ENCODE measurements around the gene TMEM140. TPM values are rescaled to one million over a fixed set of nuclear protein-coding genes. Genes with fewer than 3 reads are reported as not detected.

Gene TMEM140
- total and polyA plus RNA-seq, 2 of the 13 experiments (the other 11 are each of a cell fraction or from before 2014, with no cell fraction given), result 9.2 to 21.7 TPM

DNA sequence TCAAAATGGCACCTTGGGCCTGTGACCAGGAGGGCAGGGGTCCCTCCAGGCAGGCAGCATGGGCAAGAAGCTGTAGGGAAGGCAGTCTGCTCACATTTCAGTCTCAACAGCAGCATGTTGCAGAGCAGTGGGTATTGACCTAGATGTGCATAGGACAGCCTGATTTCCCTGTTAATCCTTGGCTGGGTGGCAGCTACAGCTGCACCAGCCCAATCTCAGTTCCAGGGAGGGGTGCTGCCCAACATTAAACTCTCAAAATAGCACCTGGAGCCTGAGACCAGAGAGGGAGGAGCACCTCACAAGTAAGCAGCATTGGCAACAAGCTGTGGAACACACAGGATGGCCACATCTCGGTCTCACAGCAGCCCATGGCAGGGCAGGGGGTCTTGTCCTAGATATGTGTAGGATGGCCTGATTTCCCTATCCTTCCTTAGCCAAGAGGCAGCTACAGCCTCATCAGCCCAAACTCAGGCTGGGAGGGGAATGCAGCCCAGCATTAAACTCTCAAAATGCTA lies 10.3 kb downstream of the TMEM140 start (continued):
- TF ChIP-seq ASH2L (IDR thresholded peaks at IDR 0.05; ENCODE audit: insufficient read length, low read depth, low read length) (no peak), HNRNPLL (IDR thresholded peaks at IDR 0.05; ENCODE audit: low read depth, low read length, poor library complexity, severe bottlenecking) (no peak), ZNF232 (CRISPR knock-in tag; IDR thresholded peaks at IDR 0.05; ENCODE audit: borderline replicate concordance) (no peak)

GRCh38 chr7:135158874-135159273 lies 11.0 kb downstream of the TMEM140 start:
- ChIA-PET POLR2A (interaction anchor here (1.2 to 1.9 kb wide), 3 partner anchors 10 to 12 kb away, joined by 3 to 6 read pairs (median 5); partner anchors contain the start of genes CYREN and TMEM140), CTCF (ENCODE audit: low intra/inter-chr PET ratio, low total read pairs) (no interaction called here)
- BruUV-seq (replicated peaks), result no TSS peak
- peaks cover 71% of the 10 kb centered on the region for H3K4me1 ChIP-seq (ENCODE audit: insufficient read depth, low read length)
- no peak overlapping the region for H3K4me3 ChIP-seq (replicated peaks in 1 of 3; ENCODE audit: insufficient read depth in 1 of 3, low read depth in 2 of 3, low read length in 3 of 3)
- TF ChIP-seq ZNF570 (CRISPR knock-in tag; IDR thresholded peaks at IDR 0.05; ENCODE audit: borderline replicate concordance) (no peak), ZNF207 (IDR thresholded peaks at IDR 0.05; ENCODE audit: borderline replicate concordance) (no peak), ZNF616 (CRISPR knock-in tag; IDR thresholded peaks at IDR 0.05; ENCODE audit: low read depth) (no peak), SMC3 (IDR thresholded peaks at IDR 0.05; ENCODE audit: low read length) (no peak), HNRNPL (IDR thresholded peaks at IDR 0.05; ENCODE audit: low read depth, low read length) (no peak), HES4 (CRISPR knock-in tag; IDR thresholded peaks at IDR 0.05; ENCODE audit: borderline replicate concordance) (no peak), ZNF232 (CRISPR knock-in tag; IDR thresholded peaks at IDR 0.05; ENCODE audit: borderline replicate concordance) (no peak), BRCA1 (CRISPR knock-in tag; IDR thresholded peaks at IDR 0.05) (no peak), DDIT3 (CRISPR knock-in tag; IDR thresholded peaks at IDR 0.05) (no peak), CREM (IDR thresholded peaks at IDR 0.05) (no peak), CREM (CRISPR knock-in tag; IDR thresholded peaks at IDR 0.05) (no peak), ZNF567 (CRISPR knock-in tag; IDR thresholded peaks at IDR 0.05; ENCODE audit: borderline replicate concordance) (no peak), ZNF18 (CRISPR knock-in tag; IDR thresholded peaks at IDR 0.05; ENCODE audit: insufficient replicate concordance) (no peak), MTF1 (CRISPR knock-in tag; IDR thresholded peaks at IDR 0.05) (no peak)
- no peaks in the 10 kb centered on the region for H3K27me3 ChIP-seq (ENCODE audit: control insufficient read depth in 1 of 2, insufficient read depth in 2 of 2, low read length in 2 of 2)
- no peak overlapping the region for H2AFZ ChIP-seq (ENCODE audit: low read length)
- DNase-seq (ENCODE audit: low spot score), result no peak
- 98% methylated on average over 6 of the region's 6 CpGs for WGBS (ENCODE audit: low lambda C conversion rate)
- H3K9me3 ChIP-seq (ENCODE audit: low read length), result peaks cover 32% of the 10 kb centered on the region
- in situ Hi-C loops (cut with HindIII; ENCODE audit: extremely low pct_ligation_motif_present, low pct_unique_long_range_greater_than_20kb), result no loop called here
- no peak overlapping the region for H3K4me2 ChIP-seq (ENCODE audit: low read depth, low read length)
- ATAC-seq, result no peak
- peaks cover 67% of the 10 kb centered on the region for H3K79me2 ChIP-seq (ENCODE audit: insufficient read depth, low read length)
- no peak for FAIRE-seq
- intact Hi-C loops (cut with micrococcal nuclease; ENCODE audit: unreplicated experiment), result no loop called here
- no peak overlapping the region for H3K9ac ChIP-seq (ENCODE audit: insufficient read depth, low read depth, low read length)
- H3K27ac ChIP-seq (ENCODE audit: extremely low read length, insufficient read depth, low read length), result no peak overlapping the region
- H3K36me3 ChIP-seq (replicated peaks in 1 of 2; ENCODE audit: control insufficient read depth in 1 of 2, insufficient read depth in 2 of 2, low read length in 2 of 2), result peaks cover 4 to 18% of the 10 kb centered on the region in 2 experiments; a peak in 4 of 5 replicates
- H4K20me1 ChIP-seq (ENCODE audit: insufficient read depth, low read length), result no peaks in the 10 kb centered on the region; the same call in none of the 2 replicates
